Urinary bladder (tissue), 4 donors: ENCODE data around the gene HOXA13. TPM values are rescaled to one million over a fixed set of nuclear protein-coding genes. Genes with fewer than 3 reads are reported as not detected.

ENCODE experiments used
- DNase-seq: peaks from one replicate; pipeline ENCODE4 v3.0.0-alpha.2; 2015; ENCODE audit errors: extremely low spot score
- H3K27ac ChIP-seq: one replicate; pipeline ENCODE4 v1.5.1; 2013; ENCODE audit warnings: low read depth, mild to moderate bottlenecking, moderate library complexity
- H3K36me3 ChIP-seq: one replicate; pipeline ENCODE4 v1.6.1; 2013; ENCODE audit warnings: mild to moderate bottlenecking, moderate library complexity; ENCODE audit not compliant: insufficient read depth
- H3K4me1 ChIP-seq: one replicate; pipeline ENCODE4 v1.6.1; 2013; ENCODE audit warnings: mild to moderate bottlenecking, moderate library complexity; ENCODE audit not compliant: insufficient read depth
- H3K4me3 ChIP-seq: one replicate; pipeline ENCODE4 v1.5.1; 2013; ENCODE audit warnings: low read depth, low read length
- WGBS: extraction: QIAGEN DNeasy Blood & Tissue Kit; methylation state at CpG from one replicate; pipeline ENCODE4 v1.1.7; 2013; 5-methylcytosine and 5-hydroxymethylcytosine counted together
- polyA plus RNA-seq: library from polyadenylated mRNA; stranded (reverse); fragments of 200-250 nt; gene quantifications from one replicate; pipeline ENCODE4 v1.2.3, GENCODE V29; 2013
- total RNA-seq: library from RNA; depleted of rRNA; stranded (reverse); fragments of >200 nt; gene quantifications from one replicate; pipeline ENCODE4 v1.2.3, GENCODE V29; 2014
- donor health status: healthy with polysubstance abuse.
- donor health status: healthy.

HOXA13 gene
- total and polyA plus RNA-seq, 2 donors = 24.4 to 43.2 TPM

DNA sequence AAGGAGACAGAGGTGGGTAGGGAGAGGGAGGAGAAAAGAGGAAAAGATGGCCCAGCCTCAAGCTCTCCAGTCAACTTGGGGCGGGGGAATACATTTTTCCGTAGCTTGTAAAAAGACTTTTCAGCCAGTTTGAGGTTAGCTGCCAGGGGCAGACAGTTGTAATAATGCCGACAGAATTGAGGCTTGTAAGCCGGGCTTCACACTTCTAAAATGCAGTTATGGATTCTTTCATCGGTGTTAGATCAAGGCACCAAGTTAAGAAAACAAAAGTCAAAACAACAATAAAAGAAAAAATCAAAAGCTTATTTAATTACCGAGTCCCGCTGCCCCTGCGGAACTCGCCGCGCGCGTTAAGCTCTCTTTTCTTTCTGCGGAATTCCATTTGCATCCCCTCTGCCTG is 42.3 kb upstream of the HOXA13 start:
- WGBS = 27% methylated on average over 14 of the region's 14 CpGs
- Histone ChIP-seq H3K4me1 (no peaks in the 10 kb centered on the region), H3K4me3 (peak overlapping the region; percentile 50), H3K27ac (no peak overlapping the region), H3K36me3 (no peaks in the 10 kb centered on the region)
- DNase-seq = no peak

DNA sequence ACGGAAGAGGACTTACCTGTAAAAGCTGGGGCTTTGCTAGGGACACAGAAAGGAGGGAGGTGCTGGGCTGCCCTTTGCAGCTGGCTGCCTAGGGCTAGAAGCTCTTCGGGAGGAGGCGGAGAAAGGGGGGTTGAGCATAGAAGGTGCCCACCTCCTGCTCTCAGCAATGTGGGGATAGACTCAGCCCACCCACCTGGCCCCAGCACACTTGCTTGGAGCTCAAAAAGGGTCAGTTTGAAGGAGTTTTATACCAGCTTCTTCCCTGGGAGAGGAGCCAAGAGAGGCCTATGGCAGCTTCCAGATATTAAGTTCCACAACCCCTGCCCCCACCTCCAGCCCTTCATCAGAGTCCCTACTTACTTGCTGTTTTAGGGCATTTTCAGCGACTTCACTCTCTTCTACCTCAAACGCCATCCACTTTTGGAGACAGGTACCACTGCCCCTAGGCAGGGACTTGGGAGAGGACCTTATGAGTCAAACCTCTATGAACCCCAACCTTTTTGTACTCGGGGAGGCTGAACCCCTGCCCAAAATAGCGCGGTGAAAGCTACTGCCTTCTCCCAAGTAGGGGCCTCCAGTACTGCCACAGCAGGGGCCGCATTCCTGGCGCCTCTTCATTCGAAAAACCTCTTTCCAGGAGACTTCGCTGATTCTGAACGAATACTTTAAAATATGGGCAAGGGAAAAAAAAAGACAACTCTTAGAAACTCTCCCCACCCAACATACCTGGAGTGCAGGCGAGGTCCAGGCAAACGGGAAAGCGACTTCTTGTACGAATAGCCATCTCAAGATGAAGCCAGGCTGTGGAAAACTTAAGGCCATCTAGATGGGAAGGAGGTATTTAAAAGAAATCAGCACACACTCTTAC is 41.5 kb upstream of the HOXA13 start:
- DNase-seq = no peak
- 76% methylated on average over 17 of the region's 17 CpGs for WGBS
- Histone ChIP-seq H3K27ac (no peak overlapping the region), H3K36me3 (no peaks in the 10 kb centered on the region), H3K4me3 (no peak overlapping the region), H3K4me1 (no peaks in the 10 kb centered on the region)

DNA sequence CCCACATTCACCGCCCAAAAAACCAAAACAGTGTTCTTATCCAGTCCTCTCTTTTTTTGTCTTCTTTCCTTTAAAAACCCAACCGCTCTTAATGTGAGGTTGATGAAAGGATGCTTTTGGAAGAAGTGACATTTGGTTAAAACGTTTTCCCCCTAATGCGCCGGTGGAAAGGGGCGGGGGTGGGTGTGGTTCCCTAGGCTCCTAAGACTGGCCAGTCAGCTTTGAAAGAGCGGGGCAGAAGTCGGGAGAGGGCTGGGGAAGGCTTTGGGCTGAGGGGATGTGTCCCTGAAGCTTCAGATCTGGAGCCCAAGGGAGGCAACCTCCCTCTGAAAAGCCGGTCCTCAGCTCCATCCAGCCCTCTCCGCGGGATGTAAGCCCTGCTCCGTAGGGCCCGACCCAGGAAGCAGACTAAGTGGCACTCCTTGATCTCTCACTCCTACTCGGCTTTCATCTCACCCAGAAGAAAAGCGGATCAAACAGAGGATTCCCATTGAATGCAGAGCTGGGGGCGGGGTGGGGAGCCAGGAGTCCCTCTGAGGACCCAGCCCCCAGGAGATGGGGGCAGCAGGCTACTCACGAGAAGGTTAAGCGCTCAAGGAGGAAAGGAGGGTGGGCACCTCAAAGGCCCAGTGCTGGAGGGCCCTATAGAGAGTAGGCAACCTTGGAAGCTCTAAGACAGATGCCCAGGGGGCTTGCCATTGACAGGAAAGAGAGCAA is 40.3 kb upstream of the HOXA13 start:
- Histone ChIP-seq H3K4me1 (no peaks in the 10 kb centered on the region), H3K4me3 (no peak overlapping the region), H3K36me3 (no peaks in the 10 kb centered on the region), H3K27ac (no peak overlapping the region)
- WGBS = 55% methylated on average over 18 of the region's 18 CpGs
- DNase-seq = no peak

GRCh38 chr7:27239387-27240014 is 39.6 kb upstream of the HOXA13 start:
- Histone ChIP-seq H3K4me1 (no peaks in the 10 kb centered on the region), H3K36me3 (no peaks in the 10 kb centered on the region), H3K4me3 (peak overlapping the region; percentile 32), H3K27ac (no peak overlapping the region)
- 5% methylated on average over 55 of the region's 55 CpGs for WGBS
- no peak for DNase-seq

DNA sequence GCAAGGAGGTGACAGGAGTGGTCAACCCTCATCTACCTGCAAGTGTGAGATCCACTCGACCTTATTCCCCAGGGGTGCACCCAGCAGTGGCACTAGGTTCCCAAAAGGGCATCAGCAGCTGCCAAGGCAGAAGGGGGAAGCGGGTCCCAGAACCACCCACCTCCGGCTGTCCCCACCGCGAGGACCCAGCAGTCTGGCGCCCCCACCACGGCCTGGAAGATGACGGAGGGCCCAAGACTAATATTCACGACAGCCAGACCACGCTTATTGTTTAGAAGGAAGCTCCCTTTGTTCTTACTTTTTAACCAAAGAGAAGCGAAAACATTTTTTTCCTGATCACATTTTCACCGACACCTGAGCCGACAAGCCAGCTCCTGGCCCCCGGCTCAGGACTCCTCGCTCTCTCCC is 39.1 kb upstream of the HOXA13 start:
- Histone ChIP-seq H3K4me1 (no peaks in the 10 kb centered on the region), H3K27ac (no peak overlapping the region), H3K4me3 (peak overlapping the region; percentile 32), H3K36me3 (no peaks in the 10 kb centered on the region)
- 66% methylated on average over 15 of the region's 15 CpGs for WGBS
- DNase-seq = no peak

GRCh38 chr7:27237735-27238334 is 37.9 kb upstream of the HOXA13 start:
- 72% methylated on average over 1 of the region's 1 CpG for WGBS
- no peaks in the 10 kb centered on the region for H3K4me1 ChIP-seq
- H3K27ac ChIP-seq = no peak overlapping the region
- no peak for DNase-seq
- H3K4me3 ChIP-seq = no peak overlapping the region
- no peaks in the 10 kb centered on the region for H3K36me3 ChIP-seq

GRCh38 chr7:27235387-27236311 is 35.8 kb upstream of the HOXA13 start:
- Histone ChIP-seq H3K36me3 (no peaks in the 10 kb centered on the region), H3K4me1 (no peaks in the 10 kb centered on the region), H3K27ac (no peak overlapping the region), H3K4me3 (peak overlapping the region; percentile 46)
- 5% methylated on average over 66 of the region's 66 CpGs for WGBS
- no peak for DNase-seq

DNA sequence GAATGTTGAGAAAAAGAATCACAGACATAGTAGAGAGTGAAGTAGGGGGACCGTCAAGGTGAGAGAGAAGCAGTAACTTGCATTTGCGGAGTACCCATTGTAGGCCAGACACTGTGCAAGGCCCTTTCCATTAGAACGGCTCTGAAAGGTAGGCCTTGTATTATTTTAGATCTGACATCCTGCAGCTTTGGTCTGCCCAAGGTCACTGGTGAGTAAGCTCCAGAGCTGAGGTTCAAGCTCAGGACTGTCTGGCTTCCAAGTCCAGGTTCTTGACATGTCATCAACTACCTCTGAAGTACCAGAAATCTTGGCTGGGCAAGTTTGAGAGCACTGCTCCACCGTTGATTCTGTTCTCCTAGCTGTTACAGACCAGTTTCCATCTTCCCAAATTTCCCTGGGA is 29.6 kb upstream of the HOXA13 start:
- 91% methylated on average over 4 of the region's 4 CpGs for WGBS
- H3K27ac ChIP-seq = no peak overlapping the region
- no peaks in the 10 kb centered on the region for H3K4me1 ChIP-seq
- DNase-seq = no peak
- H3K36me3 ChIP-seq = no peaks in the 10 kb centered on the region
- no peak overlapping the region for H3K4me3 ChIP-seq

GRCh38 chr7:27224983-27225934 is 25.4 kb upstream of the HOXA13 start:
- Histone ChIP-seq H3K4me3 (no peak overlapping the region), H3K36me3 (no peaks in the 10 kb centered on the region), H3K4me1 (no peaks in the 10 kb centered on the region), H3K27ac (no peak overlapping the region)
- WGBS = 24% methylated on average over 61 of the region's 61 CpGs
- no peak for DNase-seq

DNA sequence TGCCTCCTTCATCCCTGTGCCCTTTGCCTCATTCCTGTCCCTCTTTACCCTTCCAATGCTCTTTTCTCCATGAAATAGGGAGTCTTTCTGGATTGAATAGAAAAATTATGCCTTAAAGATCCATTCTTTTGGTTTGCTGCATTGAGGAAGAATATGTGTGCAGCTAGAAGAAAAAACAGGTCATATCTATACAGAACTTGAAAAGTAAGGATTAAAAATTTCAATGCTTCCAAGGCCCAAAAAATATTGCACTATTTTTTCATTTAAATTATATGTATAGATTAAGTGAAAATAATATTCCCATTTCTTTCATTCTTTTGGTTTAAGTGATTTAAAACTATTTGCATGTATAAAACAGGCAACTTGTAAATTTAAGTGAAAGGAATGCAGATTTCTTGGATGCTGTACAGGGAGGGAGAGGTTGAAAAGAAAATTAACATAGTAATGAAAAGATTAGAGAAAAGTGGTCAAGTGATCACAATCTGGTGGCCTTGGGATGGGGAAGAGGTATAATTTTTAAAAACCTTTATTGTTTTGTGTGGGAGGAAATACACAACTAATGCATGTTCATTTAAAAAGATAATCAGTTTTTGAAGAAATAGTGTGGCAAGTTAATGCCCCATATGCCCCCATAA is 24.2 kb upstream of the HOXA13 start:
- no peak overlapping the region for H3K4me3 ChIP-seq
- no peak for DNase-seq
- no peaks in the 10 kb centered on the region for H3K4me1 ChIP-seq
- no peak overlapping the region for H3K27ac ChIP-seq
- no peaks in the 10 kb centered on the region for H3K36me3 ChIP-seq

- H3K4me1 ChIP-seq = no peaks in the 10 kb centered on the region
- H3K27ac ChIP-seq = no peak overlapping the region
- no peak overlapping the region for H3K4me3 ChIP-seq
- DNase-seq = no peak
- 96% methylated on average over 3 of the region's 3 CpGs for WGBS
- no peaks in the 10 kb centered on the region for H3K36me3 ChIP-seq
These were observed 21.4 kb upstream of the HOXA13 start for GRCh38 chr7:27221201-27221797.
